ENCODE results near the gene SIPA1L3. TPM values are rescaled to one million over a fixed set of nuclear protein-coding genes. Genes with fewer than 3 reads are reported as not detected.
"Not testable (repeated sequence)": the region's sequence is repeated elsewhere in the genome, so short reads cannot be mapped to it uniquely, and the experiment has no call there.

Gene SIPA1L3
- polyA plus RNA-seq, 1 of the 3 experiments (the other 2 are of a cell fraction) = 11.6 TPM

DNA sequence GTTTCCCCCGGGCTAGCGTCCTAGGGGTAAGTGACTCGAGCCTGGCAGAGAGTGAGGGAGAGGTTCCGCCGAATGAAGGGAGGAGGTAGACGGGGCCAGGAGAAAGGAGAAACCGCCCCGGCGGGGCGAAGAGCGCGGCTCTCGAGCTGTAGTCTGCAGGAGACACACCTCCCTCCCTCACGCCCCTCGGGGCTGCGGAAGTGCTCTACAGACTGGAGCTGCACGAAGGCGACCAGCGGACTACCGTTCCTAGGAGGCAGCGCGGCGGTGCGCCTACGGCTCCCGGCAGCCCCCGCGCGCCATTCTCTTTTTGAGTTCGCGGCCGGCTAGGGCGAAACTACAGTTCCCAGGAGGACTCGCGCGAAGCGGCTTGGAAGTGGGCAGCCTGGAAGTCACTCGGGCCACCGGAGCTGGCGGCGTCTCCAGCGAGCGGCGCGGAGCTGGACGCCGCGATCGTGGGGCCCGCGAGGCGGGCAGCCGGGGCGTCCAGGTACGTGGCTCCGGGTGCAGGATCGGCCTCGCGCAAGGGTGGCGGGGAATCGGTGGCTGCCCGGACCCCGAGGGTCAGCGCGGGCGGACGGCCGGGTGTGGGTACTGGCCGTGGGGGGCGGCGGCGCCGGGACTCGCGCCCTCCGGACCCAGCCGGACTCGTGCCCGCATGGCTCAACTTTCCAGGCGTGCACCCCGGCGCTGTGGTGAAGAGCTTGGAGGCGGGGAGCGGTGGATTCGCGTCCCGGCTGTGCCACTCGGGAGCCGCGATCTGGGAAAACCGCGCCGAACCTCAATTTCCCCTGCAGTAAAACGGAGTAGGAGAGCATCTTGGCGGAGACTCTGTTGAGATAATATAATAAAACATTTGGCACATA lies at the start of gene SIPA1L3 (continued):
- TF ChIP-seq ZBTB33 (IDR thresholded peaks at IDR 0.05; ENCODE audit: borderline replicate concordance, low read depth) (peak; percentile 69; the same call in 1 of the 2 replicates), CHD2 (IDR thresholded peaks at IDR 0.05; ENCODE audit: low read length, partially characterized antibody) (peak; percentile 90), SIN3A (IDR thresholded peaks at IDR 0.05; ENCODE audit: borderline replicate concordance, low read depth, low read length) (peak; percentile 38; the same call in 1 of the 2 replicates), MXI1 (IDR thresholded peaks at IDR 0.05; ENCODE audit: low read depth, low read length) (peak; percentile 78; the same call in 1 of the 2 replicates), GATA2 (CRISPR knock-in tag; IDR thresholded peaks at IDR 0.05) (no peak)
- TF ChIP-seq, protein P1, sequence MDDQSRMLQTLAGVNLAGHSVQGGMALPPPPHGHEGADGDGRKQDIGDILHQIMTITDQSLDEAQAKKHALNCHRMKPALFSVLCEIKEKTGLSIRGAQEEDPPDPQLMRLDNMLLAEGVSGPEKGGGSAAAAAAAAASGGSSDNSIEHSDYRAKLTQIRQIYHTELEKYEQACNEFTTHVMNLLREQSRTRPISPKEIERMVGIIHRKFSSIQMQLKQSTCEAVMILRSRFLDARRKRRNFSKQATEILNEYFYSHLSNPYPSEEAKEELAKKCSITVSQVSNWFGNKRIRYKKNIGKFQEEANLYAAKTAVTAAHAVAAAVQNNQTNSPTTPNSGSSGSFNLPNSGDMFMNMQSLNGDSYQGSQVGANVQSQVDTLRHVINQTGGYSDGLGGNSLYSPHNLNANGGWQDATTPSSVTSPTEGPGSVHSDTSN (IDR thresholded peaks at IDR 0.05) = peak; percentile 20; the same call in 1 of the 2 replicates

DNA sequence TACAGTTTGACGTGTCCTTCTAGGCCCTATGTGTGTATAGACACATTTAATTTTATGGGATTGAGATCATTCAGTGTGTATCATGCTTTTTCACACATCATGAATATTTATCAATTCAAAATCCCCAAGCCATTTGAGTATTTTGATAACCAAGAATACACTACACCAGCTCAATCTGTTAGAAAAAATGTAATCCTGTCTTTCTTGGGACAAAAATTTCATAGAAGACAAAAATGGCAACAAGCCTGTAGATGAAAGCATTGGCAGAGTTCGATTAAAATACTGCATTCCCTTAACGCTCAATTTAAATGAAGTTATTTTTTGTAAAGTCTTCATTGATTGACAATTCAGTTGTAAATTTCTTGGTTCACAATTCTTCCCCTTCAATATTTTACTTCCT lies 42.5 kb upstream of the SIPA1L3 start:
- no peak overlapping the region for H3K4me3 ChIP-seq (ENCODE audit: low read depth in 2 of 2, low read length in 1 of 2)
- CTCF ChIA-PET = no interaction called here
- no peak overlapping the region for H3K9ac ChIP-seq
- no peak for DNase-seq
- H3K4me1 ChIP-seq (ENCODE audit: control insufficient read depth in 1 of 2, insufficient read depth in 2 of 2, low read depth in 1 of 2, low read length in 1 of 2) = no peaks in the 10 kb centered on the region
- POLR2A ChIA-PET = interaction anchor here (0.7 kb wide), 1 partner anchor 613 kb away, joined by 5 read pairs; no protein-coding TSS in a partner anchor
- H3K36me3 ChIP-seq (replicated peaks in 1 of 2; ENCODE audit: control insufficient read depth in 1 of 2, insufficient read depth in 2 of 2, low read length in 1 of 2) = no peaks in the 10 kb centered on the region
- H3F3A ChIP-seq (replicated peaks; ENCODE audit: insufficient read depth) = no peaks in the 10 kb centered on the region
- WGBS (ENCODE audit: low lambda C conversion rate) = 37% methylated on average over 3 of the region's 3 CpGs
- no peaks in the 10 kb centered on the region for H3K9me2 ChIP-seq
- no peak overlapping the region for H2AFZ ChIP-seq (ENCODE audit: low read depth)
- H4K20me1 ChIP-seq (ENCODE audit: insufficient read depth) = no peaks in the 10 kb centered on the region
- H3K27me3 ChIP-seq (ENCODE audit: insufficient read depth) = no peaks in the 10 kb centered on the region
- TF ChIP-seq FOXM1 (IDR thresholded peaks at IDR 0.05; ENCODE audit: low read depth) (no peak), JUND (IDR thresholded peaks at IDR 0.05) (no peak)
- H3K79me2 ChIP-seq (ENCODE audit: insufficient read depth) = no peaks in the 10 kb centered on the region
- no peaks in the 10 kb centered on the region for H3K9me3 ChIP-seq
- H3K27ac ChIP-seq (ENCODE audit: low read depth in 2 of 2, low read length in 1 of 2) = no peak overlapping the region
- no peak overlapping the region for H3K4me2 ChIP-seq

GRCh38 chr19:37865930-37866329 lies 41.1 kb upstream of the SIPA1L3 start:
- H4K20me1 ChIP-seq (ENCODE audit: insufficient read depth); H2AFZ ChIP-seq (ENCODE audit: low read depth); POLR2A ChIA-PET; H3K27me3 ChIP-seq (ENCODE audit: insufficient read depth); H3K4me2 ChIP-seq; H3K9ac ChIP-seq; DNase-seq; H3K9me3 ChIP-seq; H3K4me1 ChIP-seq (ENCODE audit: control insufficient read depth in 1 of 2, insufficient read depth in 2 of 2, low read depth in 1 of 2, low read length in 1 of 2); H3F3A ChIP-seq (replicated peaks; ENCODE audit: insufficient read depth); CTCF ChIA-PET; H3K27ac ChIP-seq (ENCODE audit: low read depth in 2 of 2, low read length in 1 of 2); H3K36me3 ChIP-seq (replicated peaks in 1 of 2; ENCODE audit: control insufficient read depth in 1 of 2, insufficient read depth in 2 of 2, low read length in 1 of 2); H3K9me2 ChIP-seq; H3K79me2 ChIP-seq (ENCODE audit: insufficient read depth); H3K4me3 ChIP-seq (ENCODE audit: low read depth in 2 of 2, low read length in 1 of 2): not testable (repeated sequence)
- WGBS (ENCODE audit: low lambda C conversion rate) = 24% methylated on average over 8 of the region's 9 CpGs

Measured in SK-N-SH (cell line).